Globus pallidus (tissue), 1 donor: ENCODE measurements around the gene SART3.
"Not testable (repeated sequence)": the region's sequence is repeated elsewhere in the genome, so short reads cannot be mapped to it uniquely, and the experiment has no call there.

Experiments
- DNase-seq: peaks from one replicate; pipeline ENCODE4 v3.0.0-alpha.2; 2015; ENCODE audit warnings: low spot score

Gene SART3

GRCh38 chr12:108596854-108597558 is 36.0 kb upstream of the SART3 start:
- DNase-seq, result no peak

- no peak for DNase-seq
These were observed 35.0 kb upstream of the SART3 start for GRCh38 chr12:108595711-108596647.

- DNase-seq, result no peak
These were observed 34.2 kb upstream of the SART3 start for GRCh38 chr12:108594960-108595710.

- no peak for DNase-seq
These were observed 33.4 kb upstream of the SART3 start for GRCh38 chr12:108594323-108594903.

GRCh38 chr12:108592033-108592909 is 31.3 kb upstream of the SART3 start:
- no peak for DNase-seq

GRCh38 chr12:108591267-108591980 is 30.5 kb upstream of the SART3 start:
- no peak for DNase-seq

GRCh38 chr12:108590463-108590862 is 29.5 kb upstream of the SART3 start:
- not testable (repeated sequence) for DNase-seq

GRCh38 chr12:108589840-108590229 is 28.9 kb upstream of the SART3 start:
- no peak for DNase-seq

- no peak for DNase-seq
These were observed 28.3 kb upstream of the SART3 start for GRCh38 chr12:108589028-108589839.

GRCh38 chr12:108587826-108588225 is 26.9 kb upstream of the SART3 start:
- peak; percentile 85 for DNase-seq

GRCh38 chr12:108586306-108586705 is 25.3 kb upstream of the SART3 start:
- no peak for DNase-seq

GRCh38 chr12:108585864-108586263 is 24.9 kb upstream of the SART3 start:
- DNase-seq, result no peak

- DNase-seq, result no peak
These were observed 23.6 kb upstream of the SART3 start for GRCh38 chr12:108584456-108585065.

- DNase-seq, result no peak
These were observed 23.0 kb upstream of the SART3 start for GRCh38 chr12:108583991-108584390.

- DNase-seq, result no peak
These were observed 22.2 kb upstream of the SART3 start for GRCh38 chr12:108582978-108583770.

GRCh38 chr12:108582509-108582908 is 21.5 kb upstream of the SART3 start:
- no peak for DNase-seq

- no peak for DNase-seq
These were observed 20.6 kb upstream of the SART3 start for GRCh38 chr12:108581311-108582227.
